MM.1S (cell line): ENCODE data around the gene TTC28.

ENCODE experiments used
- DNase-seq: peaks from one replicate; pipeline ENCODE4 v3.0.0-alpha.2; 2015
- H2AFZ ChIP-seq: fragments of 300-600 bp; sonication (generic); 2 replicates; pipeline ENCODE4 v1.6.0; 2016; ENCODE audit warnings: antibody characterized with exemption, low read length
- H3F3A ChIP-seq: fragments of 300-600 bp; sonication (generic); 2 replicates; pipeline ENCODE4 v1.6.1; 2016; ENCODE audit warnings: mild to moderate bottlenecking, antibody characterized with exemption, low read length, moderate library complexity, mixed read lengths; ENCODE audit not compliant: insufficient read depth
- H3K27ac ChIP-seq: fragments of 300-600 bp; sonication (generic); 2 replicates; pipeline ENCODE4 v1.5.1; 2016; ENCODE audit warnings: mild to moderate bottlenecking, low read length
- H3K27me3 ChIP-seq: fragments of 300-600 bp; sonication (generic); replicated peaks from 2 replicates; pipeline ENCODE4 v1.6.0; 2016; ENCODE audit warnings: low read length; ENCODE audit not compliant: insufficient read depth
- H3K36me3 ChIP-seq: fragments of 300-600 bp; sonication (generic); replicated peaks from 2 replicates; pipeline ENCODE4 v1.6.1; 2016; ENCODE audit warnings: mild to moderate bottlenecking, low read length, mixed read lengths; ENCODE audit not compliant: insufficient read depth
- H3K4me1 ChIP-seq: fragments of 300-600 bp; sonication (generic); 2 replicates; pipeline ENCODE4 v1.6.1; 2016; ENCODE audit warnings: low read length, mixed read lengths
- H3K4me2 ChIP-seq: fragments of 300-600 bp; sonication (generic); 2 replicates; pipeline ENCODE4 v1.6.0; 2016; ENCODE audit warnings: low read depth, low read length
- H3K4me3 ChIP-seq: fragments of 300-600 bp; sonication (generic); 2 replicates; pipeline ENCODE4 v1.5.1; 2016; ENCODE audit warnings: low read length, mixed read lengths
- H3K79me2 ChIP-seq: fragments of 300-600 bp; sonication (generic); 2 replicates; pipeline ENCODE4 v1.6.1; 2016; ENCODE audit warnings: mixed run types, low read length, mixed read lengths
- H3K9ac ChIP-seq: fragments of 300-600 bp; sonication (generic); 2 replicates; pipeline ENCODE4 v1.6.1; 2016; ENCODE audit warnings: low read length, mixed read lengths
- H3K9me2 ChIP-seq: fragments of 300-600 bp; sonication (generic); replicated peaks from 2 replicates; pipeline ENCODE4 v1.6.1; 2016; ENCODE audit warnings: mild to moderate bottlenecking, low read length, mixed read lengths; ENCODE audit not compliant: insufficient read depth
- H3K9me3 ChIP-seq: fragments of 300-600 bp; sonication (generic); replicated peaks from 2 replicates; pipeline ENCODE4 v1.6.1; 2016; ENCODE audit warnings: mild to moderate bottlenecking, low read length, mixed read lengths; ENCODE audit not compliant: insufficient read depth
- H4K20me1 ChIP-seq: fragments of 300-600 bp; sonication (generic); 2 replicates; pipeline ENCODE4 v1.6.1; 2016; ENCODE audit warnings: mild to moderate bottlenecking, low read length, moderate library complexity, mixed read lengths; ENCODE audit not compliant: insufficient read depth
- CTCF ChIP-seq: fragments of 300-600 bp; sonication (generic); IDR thresholded peaks from 2 replicates; pipeline ENCODE4 v1.5.1; 2016; ENCODE audit warnings: antibody characterized with exemption, low read length, mixed read lengths
- EZH2 ChIP-seq: fragments of 300-600 bp; sonication (generic); optimal IDR thresholded peaks from 2 replicates; pipeline ENCODE3; 2017; ENCODE audit warnings: low read depth, mild to moderate bottlenecking, antibody characterized with exemption, low read length, mixed read lengths
- EZH2phosphoT487 ChIP-seq: fragments of 300-600 bp; sonication (generic); IDR thresholded peaks from 2 replicates; pipeline ENCODE4 v1.6.1; 2018; ENCODE audit warnings: antibody characterized with exemption, low read length

TTC28 gene

GRCh38 chr22:27993201-27993635 lies 686.4 kb downstream of the TTC28 start:
- H4K20me1 ChIP-seq = no peaks in the 10 kb centered on the region
- H3K4me2 ChIP-seq = no peak overlapping the region
- H2AFZ ChIP-seq = no peak overlapping the region
- TF ChIP-seq CTCF (no peak), EZH2phosphoT487 (no peak), EZH2 (no peak)
- no peaks in the 10 kb centered on the region for H3K9me2 ChIP-seq
- H3K27me3 ChIP-seq = no peaks in the 10 kb centered on the region
- H3K9me3 ChIP-seq = no peaks in the 10 kb centered on the region
- H3K79me2 ChIP-seq = no peaks in the 10 kb centered on the region
- no peak overlapping the region for H3K9ac ChIP-seq
- DNase-seq = no peak
- no peak overlapping the region for H3K27ac ChIP-seq
- no peaks in the 10 kb centered on the region for H3K4me1 ChIP-seq
- no peaks in the 10 kb centered on the region for H3F3A ChIP-seq
- H3K36me3 ChIP-seq = no peaks in the 10 kb centered on the region
- H3K4me3 ChIP-seq = no peak overlapping the region

- H3K9me3 ChIP-seq = no peaks in the 10 kb centered on the region
- TF ChIP-seq CTCF (no peak), EZH2phosphoT487 (no peak), EZH2 (no peak)
- no peaks in the 10 kb centered on the region for H3K9me2 ChIP-seq
- no peaks in the 10 kb centered on the region for H3K36me3 ChIP-seq
- no peaks in the 10 kb centered on the region for H3K27me3 ChIP-seq
- no peaks in the 10 kb centered on the region for H3K4me1 ChIP-seq
- no peak overlapping the region for H3K27ac ChIP-seq
- H2AFZ ChIP-seq = no peak overlapping the region
- no peaks in the 10 kb centered on the region for H3F3A ChIP-seq
- H3K4me2 ChIP-seq = no peak overlapping the region
- no peak overlapping the region for H3K9ac ChIP-seq
- H4K20me1 ChIP-seq = no peaks in the 10 kb centered on the region
- no peaks in the 10 kb centered on the region for H3K79me2 ChIP-seq
- H3K4me3 ChIP-seq = no peak overlapping the region
- no peak for DNase-seq
These were observed 687.1 kb downstream of the TTC28 start for GRCh38 chr22:27992294-27993165.

- Histone ChIP-seq H3K27me3 (no peaks in the 10 kb centered on the region), H3K9me3 (no peaks in the 10 kb centered on the region), H2AFZ (no peak overlapping the region), H3K9ac (no peak overlapping the region), H3K9me2 (no peaks in the 10 kb centered on the region), H3K36me3 (no peaks in the 10 kb centered on the region), H3F3A (no peaks in the 10 kb centered on the region), H3K27ac (no peak overlapping the region), H3K4me1 (no peaks in the 10 kb centered on the region), H3K4me2 (no peak overlapping the region), H3K79me2 (no peaks in the 10 kb centered on the region), H3K4me3 (no peak overlapping the region), H4K20me1 (no peaks in the 10 kb centered on the region)
- no peak for DNase-seq
- no peak for TF ChIP-seq EZH2phosphoT487
- no peak for TF ChIP-seq EZH2
- no peak for TF ChIP-seq CTCF
These were observed 687.9 kb downstream of the TTC28 start for GRCh38 chr22:27991586-27992293.
